Suprapubic skin (tissue), 4 donors: Measurements from ENCODE around the gene UTP3.

Experiments
- EP300 ChIP-seq: sonication (generic); formaldehyde crosslinking; IDR thresholded peaks from one replicate; pipeline ENCODE4 v1.6.1; 2017; ENCODE audit warnings: antibody characterized with exemption
- POLR2AphosphoS5 ChIP-seq, 3 donors: sonication (generic); formaldehyde crosslinking; IDR thresholded peaks; one replicate each; pipeline ENCODE4 v1.6.1; 2017; ENCODE audit warnings: antibody characterized with exemption in 3 of 3
- TF ChIP-seq, protein P1 (sequence below), 2 donors: fragments of 200-600 bp in 1 of 2; fragments of 450-650 bp in 1 of 2; sonication (generic) in 1 of 2; IDR thresholded peaks; one replicate each; pipeline ENCODE4 v1.5.1; 2016 to 2019; ENCODE audit warnings: antibody characterized with exemption in 2 of 2, mild to moderate bottlenecking in 1 of 2, moderate library complexity in 1 of 2

DNA sequence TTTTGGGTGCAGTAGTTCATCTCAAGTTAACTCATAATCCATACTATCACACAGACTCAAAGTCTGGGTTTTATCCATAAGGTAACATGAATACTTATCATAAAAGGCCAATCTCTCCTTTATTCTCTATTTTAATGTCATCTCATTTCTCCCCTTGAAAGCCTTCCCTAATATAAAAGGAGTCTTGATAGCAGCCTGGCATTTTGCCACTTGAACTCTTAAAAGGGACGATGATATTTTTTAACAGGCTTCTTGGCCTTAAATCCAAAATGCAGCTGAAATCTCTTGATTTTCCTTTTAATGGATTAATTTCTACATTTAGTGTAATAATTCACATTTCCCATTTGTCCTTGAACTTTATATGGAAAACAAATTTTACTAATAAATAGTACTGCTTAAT, 13.6 kb upstream of the UTP3 start:
- no peak for TF ChIP-seq POLR2AphosphoS5 (IDR thresholded peaks at IDR 0.05)
- TF ChIP-seq EP300 = no peak
- TF ChIP-seq, protein P1, sequence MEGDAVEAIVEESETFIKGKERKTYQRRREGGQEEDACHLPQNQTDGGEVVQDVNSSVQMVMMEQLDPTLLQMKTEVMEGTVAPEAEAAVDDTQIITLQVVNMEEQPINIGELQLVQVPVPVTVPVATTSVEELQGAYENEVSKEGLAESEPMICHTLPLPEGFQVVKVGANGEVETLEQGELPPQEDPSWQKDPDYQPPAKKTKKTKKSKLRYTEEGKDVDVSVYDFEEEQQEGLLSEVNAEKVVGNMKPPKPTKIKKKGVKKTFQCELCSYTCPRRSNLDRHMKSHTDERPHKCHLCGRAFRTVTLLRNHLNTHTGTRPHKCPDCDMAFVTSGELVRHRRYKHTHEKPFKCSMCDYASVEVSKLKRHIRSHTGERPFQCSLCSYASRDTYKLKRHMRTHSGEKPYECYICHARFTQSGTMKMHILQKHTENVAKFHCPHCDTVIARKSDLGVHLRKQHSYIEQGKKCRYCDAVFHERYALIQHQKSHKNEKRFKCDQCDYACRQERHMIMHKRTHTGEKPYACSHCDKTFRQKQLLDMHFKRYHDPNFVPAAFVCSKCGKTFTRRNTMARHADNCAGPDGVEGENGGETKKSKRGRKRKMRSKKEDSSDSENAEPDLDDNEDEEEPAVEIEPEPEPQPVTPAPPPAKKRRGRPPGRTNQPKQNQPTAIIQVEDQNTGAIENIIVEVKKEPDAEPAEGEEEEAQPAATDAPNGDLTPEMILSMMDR (IDR thresholded peaks at IDR 0.05) = no peak
